ENCODE results near the gene RBM33. TPM values are rescaled to one million over a fixed set of nuclear protein-coding genes. Genes with fewer than 3 reads are reported as not detected.
A peak's percentile ranks its signal among the peaks of the same experiment; 100 is the strongest.

Gene RBM33
- polyA plus RNA-seq, 2 of the 4 experiments (the other 2 are of a cell fraction) = 21.7 to 21.9 TPM

DNA sequence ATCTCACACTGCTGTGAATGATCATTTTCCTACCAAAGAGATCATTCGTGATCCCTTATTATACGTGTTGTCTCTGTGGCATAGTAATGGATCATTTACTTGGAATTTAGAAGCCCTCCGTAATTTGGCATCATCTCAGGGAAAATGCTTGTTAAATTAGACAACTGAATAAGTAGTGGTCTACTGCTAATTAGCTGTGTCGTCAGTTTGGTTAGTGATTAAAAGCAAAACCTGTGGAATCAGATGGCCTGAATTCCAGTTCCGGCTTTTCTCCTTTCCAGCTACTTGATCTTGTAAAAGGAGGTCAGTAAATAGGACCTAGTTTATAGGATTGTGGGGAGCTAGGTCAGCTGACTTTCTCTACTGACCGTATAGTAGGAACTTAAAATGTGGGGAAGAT, 65.6 kb downstream of the RBM33 start:
- 97% methylated on average over 6 of the region's 6 CpGs for WGBS (ENCODE audit: missing lambda C conversion rate)
- Histone ChIP-seq H3K4me2 (no peak overlapping the region), H3K27ac (no peak overlapping the region), H3K9me3 (no peaks in the 10 kb centered on the region), H3K4me1 (no peaks in the 10 kb centered on the region), H3K4me3 (no peak overlapping the region)
- CTCF ChIA-PET = interaction anchor here (0.6 to 4.2 kb wide), 3 partner anchors 58 to 701 kb away, joined by 4 to 16 read pairs (median 5); no protein-coding TSS in a partner anchor
- ATAC-seq (no peak), DNase-seq (ENCODE audit: low read depth in 1 of 2, low spot score in 1 of 2) (no peak), FAIRE-seq (no peak)
- peak; percentile 61 for TF ChIP-seq MAFK (IDR thresholded peaks at IDR 0.05; ENCODE audit: partially characterized antibody)
- TF ChIP-seq ZC3H11A (IDR thresholded peaks at IDR 0.05) = no peak
- POLR2A ChIA-PET = no interaction called here

- FAIRE-seq = no peak
- H3K4me1 ChIP-seq = no peaks in the 10 kb centered on the region
- DNase-seq (ENCODE audit: low read depth in 1 of 2, low spot score in 1 of 2) = no peak
- H3K4me3 ChIP-seq = no peak overlapping the region
- 90% methylated on average over 1 of the region's 1 CpG for WGBS (ENCODE audit: missing lambda C conversion rate)
- TF ChIP-seq KDM1A (IDR thresholded peaks at IDR 0.05; ENCODE audit: low read depth) (no peak), ZC3H11A (IDR thresholded peaks at IDR 0.05) (no peak), GATA3 (IDR thresholded peaks at IDR 0.05; ENCODE audit: borderline replicate concordance) (no peak), TFCP2L1 (CRISPR knock-in tag; IDR thresholded peaks at IDR 0.05) (no peak), MAX (IDR thresholded peaks at IDR 0.05) (no peak), CHD2 (IDR thresholded peaks at IDR 0.05; ENCODE audit: low read length, partially characterized antibody) (no peak), RCOR1 (IDR thresholded peaks at IDR 0.05; ENCODE audit: low read depth, low read length) (no peak), POLR2AphosphoS2 (conservative IDR thresholded peaks at IDR 0.05; ENCODE audit: low read length) (no peak), PBX3 (IDR thresholded peaks at IDR 0.05) (no peak), CEBPB (IDR thresholded peaks at IDR 0.05) (no peak), EHF (CRISPR knock-in tag; IDR thresholded peaks at IDR 0.05) (no peak), EHMT2 (IDR thresholded peaks at IDR 0.05; ENCODE audit: low read depth) (no peak)
- ATAC-seq = no peak
- no peak overlapping the region for H3K4me2 ChIP-seq
- H3K9me3 ChIP-seq = no peaks in the 10 kb centered on the region
- ChIA-PET POLR2A (no interaction called here), CTCF (interaction anchor here (0.6 to 4.2 kb wide), 4 partner anchors 45 to 702 kb away, joined by 3 to 16 read pairs (median 4); no protein-coding TSS in a partner anchor)
- H3K27ac ChIP-seq = no peak overlapping the region
Observed at GRCh38 chr7:155710530-155710929, 66.1 kb downstream of the RBM33 start.

DNA sequence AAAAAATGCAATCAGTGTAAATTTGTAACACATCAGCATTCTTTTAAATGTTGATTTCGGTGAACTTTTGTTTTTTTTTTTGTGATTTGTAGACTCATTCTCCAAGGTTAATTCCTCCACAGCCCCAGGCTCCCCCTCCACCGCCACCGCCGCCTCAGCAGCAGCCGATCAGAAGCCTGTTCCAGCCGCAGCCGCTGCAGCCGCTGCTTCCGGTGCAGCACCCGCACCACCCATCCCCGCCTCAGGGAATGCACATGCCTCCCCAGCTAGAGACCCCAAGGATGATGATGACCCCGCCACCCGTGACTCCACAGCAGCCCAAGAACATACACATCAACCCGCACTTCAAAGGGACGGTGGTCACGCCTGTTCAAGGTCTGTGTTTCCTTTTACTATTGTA, 66.6 kb downstream of the RBM33 start:
- Histone ChIP-seq H3K9me3 (no peaks in the 10 kb centered on the region), H3K4me3 (no peak overlapping the region), H3K27ac (no peak overlapping the region), H3K4me1 (no peaks in the 10 kb centered on the region), H3K4me2 (no peak overlapping the region)
- CTCF ChIA-PET = interaction anchor here (0.7 to 4.2 kb wide), 3 partner anchors 45 to 112 kb away, joined by 3 to 16 read pairs (median 3); no protein-coding TSS in a partner anchor
- TF ChIP-seq RNF2 (IDR thresholded peaks at IDR 0.05; ENCODE audit: borderline replicate concordance, low read depth) (no peak), ZSCAN20 (CRISPR knock-in tag; IDR thresholded peaks at IDR 0.05) (no peak), RAD21 (conservative IDR thresholded peaks at IDR 0.05 in 1 of 2, IDR thresholded peaks at IDR 0.05 in 1 of 2) (no peak), PBX3 (IDR thresholded peaks at IDR 0.05) (no peak), ZNF302 (CRISPR knock-in tag; IDR thresholded peaks at IDR 0.05) (no peak), EHF (CRISPR knock-in tag; IDR thresholded peaks at IDR 0.05) (no peak)
- DNase-seq (ENCODE audit: low read depth in 1 of 2, low spot score in 1 of 2) (no peak), ATAC-seq (no peak), FAIRE-seq (no peak)
- WGBS (ENCODE audit: missing lambda C conversion rate) = 92% methylated on average over 15 of the region's 16 CpGs
- POLR2A ChIA-PET = no interaction called here

DNA sequence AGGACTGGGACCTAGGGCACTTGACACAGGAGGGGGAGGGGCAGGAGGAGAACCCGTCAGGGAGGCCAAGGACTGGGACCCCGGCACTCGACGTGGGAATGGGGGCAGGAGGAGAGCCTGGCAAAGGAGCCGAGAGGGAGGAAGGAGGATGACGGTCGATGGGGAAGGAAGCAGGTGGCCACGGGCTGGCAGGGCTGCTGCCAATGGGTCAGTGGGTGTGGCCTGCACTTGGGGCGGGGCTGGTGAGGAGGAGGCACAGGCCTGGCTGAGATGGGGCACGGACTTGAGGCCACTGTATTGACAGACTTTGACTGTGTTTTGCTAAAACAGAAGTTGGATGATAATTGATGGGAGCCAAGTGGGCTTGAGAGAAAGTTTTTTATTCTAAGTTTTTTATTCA, 68.9 kb downstream of the RBM33 start:
- Histone ChIP-seq H3K4me3 (no peak overlapping the region), H3K27ac (no peak overlapping the region), H3K4me2 (no peak overlapping the region), H3K4me1 (no peaks in the 10 kb centered on the region), H3K9me3 (no peaks in the 10 kb centered on the region)
- 86% methylated on average over 10 of the region's 10 CpGs for WGBS (ENCODE audit: missing lambda C conversion rate)
- DNase-seq (ENCODE audit: low read depth in 1 of 2, low spot score in 1 of 2) (no peak), FAIRE-seq (no peak), ATAC-seq (peak in 1 of 2 experiments; percentile 45; a peak in 2 of 6 replicates)
- CTCF ChIA-PET = interaction anchor here (2.5 kb wide), 1 partner anchor 114 kb away, joined by 10 read pairs; no protein-coding TSS in a partner anchor
- TF ChIP-seq PHF8 (IDR thresholded peaks at IDR 0.05; ENCODE audit: borderline replicate concordance, low read depth) = no peak
- no peak for TF ChIP-seq RCOR1 (IDR thresholded peaks at IDR 0.05; ENCODE audit: low read depth, low read length)
- no peak for TF ChIP-seq MAFK (IDR thresholded peaks at IDR 0.05; ENCODE audit: partially characterized antibody)
- TF ChIP-seq HES2 (IDR thresholded peaks at IDR 0.05) = no peak
- TF ChIP-seq EP300 (IDR thresholded peaks at IDR 0.05) = no peak
- TF ChIP-seq JUN (IDR thresholded peaks at IDR 0.05) = no peak
- no peak for TF ChIP-seq RAD21 (conservative IDR thresholded peaks at IDR 0.05 in 1 of 2, IDR thresholded peaks at IDR 0.05 in 1 of 2)
- TF ChIP-seq EHMT2 (IDR thresholded peaks at IDR 0.05; ENCODE audit: low read depth) = no peak
- TF ChIP-seq, protein P1, sequence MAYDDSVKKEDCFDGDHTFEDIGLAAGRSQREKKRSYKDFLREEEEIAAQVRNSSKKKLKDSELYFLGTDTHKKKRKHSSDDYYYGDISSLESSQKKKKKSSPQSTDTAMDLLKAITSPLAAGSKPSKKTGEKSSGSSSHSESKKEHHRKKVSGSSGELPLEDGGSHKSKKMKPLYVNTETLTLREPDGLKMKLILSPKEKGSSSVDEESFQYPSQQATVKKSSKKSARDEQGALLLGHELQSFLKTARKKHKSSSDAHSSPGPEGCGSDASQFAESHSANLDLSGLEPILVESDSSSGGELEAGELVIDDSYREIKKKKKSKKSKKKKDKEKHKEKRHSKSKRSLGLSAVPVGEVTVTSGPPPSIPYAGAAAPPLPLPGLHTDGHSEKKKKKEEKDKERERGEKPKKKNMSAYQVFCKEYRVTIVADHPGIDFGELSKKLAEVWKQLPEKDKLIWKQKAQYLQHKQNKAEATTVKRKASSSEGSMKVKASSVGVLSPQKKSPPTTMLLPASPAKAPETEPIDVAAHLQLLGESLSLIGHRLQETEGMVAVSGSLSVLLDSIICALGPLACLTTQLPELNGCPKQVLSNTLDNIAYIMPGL (CRISPR knock-in tag; IDR thresholded peaks at IDR 0.05; ENCODE audit: borderline replicate concordance) = no peak
- no peak for TF ChIP-seq RNF2 (IDR thresholded peaks at IDR 0.05; ENCODE audit: borderline replicate concordance, low read depth)
- no peak for TF ChIP-seq POLR2A (IDR thresholded peaks at IDR 0.05; ENCODE audit: low read length)
- no peak for TF ChIP-seq FOXS1 (CRISPR knock-in tag; IDR thresholded peaks at IDR 0.05)
- TF ChIP-seq CBX8 (IDR thresholded peaks at IDR 0.05) = no peak
- TF ChIP-seq EHF (CRISPR knock-in tag; IDR thresholded peaks at IDR 0.05) = no peak
- TF ChIP-seq MAZ (IDR thresholded peaks at IDR 0.05; ENCODE audit: borderline replicate concordance, low read depth, low read length) = no peak
- no peak for TF ChIP-seq SREBF2 (IDR thresholded peaks at IDR 0.05)
- POLR2A ChIA-PET = no interaction called here

Data from A549 (cell line).